ENCODE data around the gene MAP2K6.

MAP2K6 gene

DNA sequence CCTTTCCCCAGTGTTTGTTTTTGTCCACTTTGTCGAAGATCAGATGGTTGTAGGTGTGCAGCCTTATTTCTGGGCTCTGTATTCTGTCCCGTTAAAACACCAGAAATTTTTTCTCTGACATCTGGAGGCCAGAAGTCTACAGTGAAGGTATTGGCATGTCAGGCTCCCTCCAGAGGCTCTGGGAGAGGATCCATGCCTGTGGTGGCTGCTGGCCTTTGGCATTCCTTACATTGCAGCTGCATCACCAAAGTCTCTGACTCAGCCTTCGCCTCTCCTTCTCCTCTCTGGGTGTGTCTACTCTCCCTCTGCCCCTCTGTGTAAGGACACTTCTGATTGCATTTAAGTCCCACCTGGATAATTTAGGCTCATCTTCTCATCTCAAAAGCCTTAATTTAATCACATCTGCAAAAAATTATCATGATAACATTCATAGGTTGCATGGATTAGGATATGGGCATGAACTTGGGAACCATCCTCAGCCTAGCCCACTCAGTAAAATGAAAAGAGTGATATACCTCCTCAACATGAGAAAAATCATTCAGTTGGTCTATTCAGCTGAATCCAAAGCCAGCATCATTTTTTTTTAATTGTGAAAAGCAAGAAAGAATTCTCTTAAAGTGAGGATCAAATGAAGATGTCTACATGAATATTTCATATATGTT, 78.0 kb downstream of the MAP2K6 start:
- DNase-seq (ENCODE audit: low read depth), result peak; percentile 81

DNA sequence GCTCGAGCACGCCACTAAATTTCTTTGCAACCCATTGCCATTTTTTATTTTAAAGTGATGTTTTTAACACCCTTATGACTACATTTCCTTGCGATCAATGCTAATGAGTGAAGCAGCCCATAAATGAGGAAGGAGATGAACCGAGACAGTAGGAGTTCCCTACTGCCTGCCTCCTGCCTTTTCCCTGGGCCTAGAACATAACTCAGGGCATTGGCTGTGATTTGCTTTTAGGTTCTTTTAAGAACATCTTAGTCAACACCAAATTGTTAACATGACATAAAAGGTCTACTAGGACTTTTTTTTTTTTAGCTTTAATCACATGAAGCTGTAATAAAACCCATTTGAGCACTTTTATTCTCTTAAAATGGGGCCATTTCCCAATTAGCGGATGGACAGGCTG, 81.3 kb downstream of the MAP2K6 start:
- DNase-seq (ENCODE audit: low read depth), result no peak

DNA sequence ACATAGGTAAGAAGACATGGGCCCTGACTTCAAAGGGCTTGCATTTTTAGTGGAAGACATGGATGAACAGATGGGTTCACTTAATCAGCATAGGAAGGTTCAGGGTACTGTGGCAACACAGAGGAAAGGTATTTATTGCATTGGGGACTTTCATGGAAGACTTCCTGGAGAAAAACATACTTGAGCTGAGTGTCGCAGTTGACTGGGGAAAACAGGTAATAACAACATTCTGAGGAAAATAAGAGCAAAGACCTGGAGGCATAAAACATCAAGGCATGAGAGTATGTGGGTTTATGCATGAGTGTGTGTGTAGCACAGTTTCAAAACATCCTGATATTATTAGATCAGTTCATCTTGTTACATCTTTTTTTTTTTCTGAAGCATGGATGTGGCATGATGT, 82.7 kb downstream of the MAP2K6 start:
- no peak for DNase-seq (ENCODE audit: low read depth)

DNA sequence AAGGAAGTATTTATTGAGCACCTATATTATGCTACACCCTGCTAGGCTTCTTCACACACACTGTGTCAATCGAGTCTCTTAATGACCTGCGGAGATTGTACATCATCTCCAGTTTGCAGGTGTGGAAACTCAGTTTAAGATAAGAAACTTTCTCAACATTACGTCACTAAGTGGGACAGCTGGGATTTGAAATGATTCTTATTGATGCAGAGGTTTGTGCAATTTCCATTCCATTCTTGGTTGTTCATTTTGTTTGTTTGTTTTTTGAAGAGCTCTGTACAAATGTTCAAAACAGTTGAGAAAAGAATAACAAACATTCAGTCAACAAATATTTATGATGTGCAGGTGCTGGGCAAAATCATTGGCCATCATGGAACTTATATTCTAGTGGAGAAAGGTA, 84.8 kb downstream of the MAP2K6 start:
- no peak for DNase-seq (ENCODE audit: low read depth)

DNA sequence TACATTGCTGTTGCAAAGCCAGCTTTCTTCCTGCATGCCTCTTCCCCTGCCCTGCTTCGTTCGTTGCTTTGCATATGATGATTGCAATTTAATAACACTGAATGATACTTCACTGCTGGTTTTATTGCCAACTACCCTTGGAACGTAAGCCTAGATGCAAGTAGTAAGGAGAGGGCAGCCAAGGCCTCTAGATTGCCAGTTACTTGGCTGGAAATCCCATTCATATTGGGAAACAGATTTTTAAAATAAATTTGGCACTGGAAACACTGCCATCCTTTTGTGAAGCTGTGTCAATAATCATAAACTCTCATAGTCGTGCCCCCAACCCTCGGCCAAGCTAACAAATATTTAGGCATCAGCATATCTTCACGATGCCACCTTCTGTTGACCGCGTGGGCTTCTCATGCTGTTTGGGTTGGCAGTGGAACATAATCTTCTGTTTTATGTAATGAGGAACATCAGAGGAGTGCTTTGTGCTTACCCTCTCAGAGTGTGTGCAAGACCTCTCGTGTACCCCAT, 86.5 kb downstream of the MAP2K6 start:
- no peak for DNase-seq (ENCODE audit: low read depth)

DNA sequence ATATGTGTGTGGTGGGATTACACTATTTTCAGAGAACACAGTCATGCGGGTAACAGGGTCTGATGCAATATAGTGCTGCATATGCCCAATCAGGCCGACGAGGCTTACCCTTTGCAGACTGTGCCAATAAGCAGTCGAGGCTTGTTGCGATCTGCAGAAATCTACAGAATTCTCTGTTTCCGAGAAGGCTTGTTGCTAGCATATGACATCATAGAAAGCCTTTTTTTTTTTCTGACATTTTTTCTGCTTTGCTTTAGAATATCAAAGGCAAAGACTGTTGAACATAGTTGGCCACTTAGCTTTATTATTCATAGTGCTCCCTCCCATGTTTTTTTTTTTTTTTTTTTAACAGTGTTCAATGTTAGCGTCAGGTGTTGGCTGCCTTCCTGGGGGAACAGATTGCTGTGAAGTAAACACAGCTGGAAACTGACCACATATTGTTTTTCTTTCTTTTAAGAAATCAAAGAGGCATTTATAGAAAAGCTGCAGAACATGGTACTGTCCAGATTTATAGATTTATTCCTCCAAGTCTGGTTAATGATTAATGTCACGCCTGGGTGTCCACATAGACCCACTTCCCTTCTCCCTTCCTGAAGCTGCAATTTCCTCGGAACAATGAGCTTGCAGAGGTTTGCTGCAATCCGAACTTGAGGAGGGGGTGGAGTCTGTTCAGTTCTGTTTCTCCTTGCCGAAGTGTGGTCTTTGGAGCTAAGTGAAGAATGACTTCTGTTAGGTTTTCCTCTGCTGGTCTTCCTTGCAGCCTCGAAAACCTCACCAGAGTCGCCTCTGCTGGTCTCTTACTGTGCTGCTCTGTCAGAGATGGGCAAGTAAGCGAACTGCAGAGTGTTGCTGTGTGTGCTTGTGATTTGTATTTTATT, 87.3 kb downstream of the MAP2K6 start:
- DNase-seq (ENCODE audit: low read depth), result no peak

DNA sequence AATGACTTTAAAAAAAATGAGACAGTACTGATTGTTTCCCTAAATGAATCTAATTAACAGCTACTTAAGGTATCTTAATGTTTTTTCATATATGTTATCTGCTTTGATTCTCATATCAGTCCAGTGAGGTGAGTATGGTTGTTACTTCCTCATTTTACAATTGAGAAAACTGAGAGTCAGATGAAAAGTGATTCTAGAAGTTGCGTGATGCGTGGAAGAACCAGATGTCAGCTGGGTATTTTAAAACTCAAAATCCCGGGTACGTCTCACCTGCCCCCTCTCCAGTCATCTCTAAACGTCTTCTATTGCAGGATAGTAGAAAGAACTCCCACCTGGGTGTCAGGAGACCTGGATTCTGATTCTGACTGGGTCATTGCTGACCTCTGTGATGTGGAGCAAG, 89.2 kb downstream of the MAP2K6 start:
- DNase-seq (ENCODE audit: low read depth), result no peak

DNA sequence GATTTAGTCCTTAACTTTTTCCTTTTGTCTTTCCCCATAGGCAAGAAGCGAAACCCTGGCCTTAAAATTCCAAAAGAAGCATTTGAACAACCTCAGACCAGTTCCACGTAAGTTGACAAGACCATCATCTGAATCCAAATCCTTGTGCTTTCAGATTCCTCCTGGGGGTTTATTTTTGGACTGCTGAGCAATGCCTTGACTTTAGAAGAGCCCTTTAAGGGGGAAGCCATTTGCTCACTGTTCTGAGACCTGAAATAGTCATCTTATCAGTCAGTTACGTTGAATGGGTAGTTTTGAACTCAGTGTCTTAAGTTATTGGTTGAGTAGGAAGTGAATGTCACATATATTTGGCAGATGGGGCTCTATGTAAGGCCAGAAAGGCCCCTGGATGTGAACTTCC, 91.2 kb downstream of the MAP2K6 start:
- DNase-seq (ENCODE audit: low read depth), result no peak

DNA sequence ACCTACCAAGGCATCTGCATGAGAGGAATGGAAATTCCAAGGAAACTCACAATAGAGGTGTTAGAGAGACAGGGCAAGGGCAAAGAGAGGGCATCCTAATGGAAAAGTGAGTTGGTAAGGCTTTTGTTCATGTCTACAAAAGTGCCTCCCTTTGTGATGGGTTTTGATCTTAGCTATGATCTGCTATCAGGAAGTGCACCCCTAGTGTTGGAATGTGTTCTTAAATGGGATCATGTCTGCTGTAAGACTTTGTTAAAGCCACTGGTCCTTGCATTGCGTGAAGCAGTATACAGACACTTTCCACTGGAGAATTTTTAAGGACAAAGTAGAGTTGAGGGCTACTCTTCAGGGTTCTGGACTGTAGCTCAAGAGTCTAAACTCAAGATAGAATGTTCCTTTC, 92.0 kb downstream of the MAP2K6 start:
- DNase-seq (ENCODE audit: low read depth), result no peak

DNA sequence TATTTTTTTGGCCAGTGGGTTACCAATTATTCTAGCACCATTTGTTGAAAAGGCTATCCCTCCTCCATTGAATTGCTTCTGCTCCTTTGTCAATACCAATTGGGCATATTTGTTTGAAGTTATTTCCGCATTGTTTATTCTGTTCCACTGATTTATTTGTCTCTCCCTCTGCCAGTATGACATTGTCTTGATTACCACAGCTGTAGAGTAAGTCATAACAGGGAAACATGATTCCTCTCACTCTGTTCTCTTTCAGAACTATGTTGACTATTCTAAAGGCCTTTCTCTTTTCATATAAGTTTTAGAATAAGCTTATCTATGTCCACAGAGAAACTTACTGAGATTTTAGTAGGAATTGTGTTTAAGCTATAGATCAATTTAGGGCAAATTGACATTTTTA, 94.3 kb downstream of the MAP2K6 start:
- DNase-seq (ENCODE audit: low read depth), result no peak

DNA sequence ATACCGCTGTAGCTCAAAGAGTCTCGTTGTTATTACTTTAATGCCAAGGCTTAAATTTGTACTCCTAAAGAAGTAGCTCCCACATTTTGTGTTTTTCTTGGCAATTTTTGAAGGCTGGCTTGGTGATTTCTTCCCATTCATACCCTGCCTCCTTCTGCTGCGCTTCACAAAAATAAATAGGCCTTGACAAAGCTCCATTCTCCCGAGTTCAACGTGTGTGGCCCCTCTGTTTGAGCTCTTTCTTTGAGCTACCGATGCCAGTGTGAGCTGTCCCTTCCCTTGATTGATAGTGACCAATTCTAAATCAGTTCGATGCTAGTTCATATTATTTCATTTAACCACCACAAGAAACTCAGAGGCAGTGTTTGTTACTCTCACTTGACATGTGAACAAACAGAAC, 96.8 kb downstream of the MAP2K6 start:
- no peak for DNase-seq (ENCODE audit: low read depth)

DNA sequence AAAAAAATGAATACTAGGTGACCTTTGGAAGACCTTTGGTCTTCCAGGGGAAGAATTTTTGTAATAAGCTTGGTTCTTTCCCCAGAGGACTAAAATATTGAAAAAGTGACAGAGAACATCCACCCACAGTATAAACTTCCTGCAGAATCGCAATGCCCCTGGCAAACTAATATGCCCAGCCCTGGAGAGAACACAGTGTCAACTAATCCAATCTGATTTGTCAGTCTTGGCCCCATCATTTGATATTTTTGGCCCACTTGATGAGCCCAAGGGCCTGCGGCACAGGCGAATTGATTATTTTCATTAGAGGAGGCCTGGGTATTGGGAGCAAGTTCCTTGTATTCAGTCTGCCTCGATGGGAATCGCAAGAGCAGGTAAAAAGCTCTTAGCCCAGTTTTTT, 98.4 kb downstream of the MAP2K6 start:
- no peak for DNase-seq (ENCODE audit: low read depth)

DNA sequence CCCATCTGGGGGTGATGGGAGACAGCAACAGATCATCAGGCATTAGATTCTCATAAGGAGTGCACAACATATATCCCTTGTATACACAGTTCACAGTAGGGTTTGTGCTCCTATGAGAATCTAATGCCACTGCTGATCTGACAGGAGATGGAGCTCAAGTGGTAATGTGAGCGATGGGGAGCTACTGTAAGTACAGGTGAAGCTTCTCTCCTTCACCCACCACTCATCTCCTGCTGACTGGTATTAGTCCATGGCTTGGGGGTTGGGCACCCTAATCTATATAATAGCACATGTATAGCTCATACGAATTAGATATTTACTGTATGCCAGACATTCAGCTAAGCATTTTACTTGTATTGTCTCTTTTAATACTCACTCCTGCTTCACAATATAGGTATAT, 101.7 kb downstream of the MAP2K6 start:
- no peak for DNase-seq (ENCODE audit: low read depth)

DNA sequence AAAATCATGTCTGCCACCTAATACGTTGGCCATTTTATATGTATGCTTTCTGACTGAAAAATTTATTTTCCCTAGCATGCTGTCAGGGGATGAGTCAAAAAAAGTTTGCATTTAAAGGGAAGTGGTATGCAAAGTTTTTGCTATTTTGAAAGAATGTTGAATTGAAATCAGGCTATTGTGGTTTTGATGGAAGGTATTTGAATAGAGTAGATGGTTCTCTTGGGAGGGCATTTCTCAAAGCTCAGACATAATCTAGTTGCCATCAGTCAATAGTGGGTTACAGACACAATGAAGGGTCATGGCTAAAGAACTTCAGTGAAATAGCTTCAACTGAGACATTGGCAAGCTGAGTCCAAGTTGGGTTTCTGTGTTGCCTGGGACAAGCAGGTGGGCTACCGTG, 102.4 kb downstream of the MAP2K6 start:
- no peak for DNase-seq (ENCODE audit: low read depth)

DNA sequence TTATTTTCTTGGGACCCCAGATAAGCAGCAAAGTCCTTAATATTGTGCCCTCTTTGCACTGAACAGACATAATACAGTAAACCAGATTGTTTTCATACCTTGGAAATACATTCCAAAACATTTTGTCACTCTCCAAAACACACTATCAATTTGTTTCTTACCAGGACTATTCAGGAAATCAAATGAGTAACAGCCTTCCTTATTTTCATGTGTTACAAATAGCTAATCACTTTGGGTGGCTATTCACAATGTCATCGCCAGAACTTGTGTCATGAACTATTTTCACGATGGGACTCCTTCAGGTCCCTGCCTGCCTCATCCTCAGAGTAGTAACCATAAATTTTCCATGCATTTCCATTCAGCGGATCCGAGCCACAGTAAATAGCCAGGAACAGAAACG, 104.5 kb downstream of the MAP2K6 start:
- no peak for DNase-seq (ENCODE audit: low read depth)

DNA sequence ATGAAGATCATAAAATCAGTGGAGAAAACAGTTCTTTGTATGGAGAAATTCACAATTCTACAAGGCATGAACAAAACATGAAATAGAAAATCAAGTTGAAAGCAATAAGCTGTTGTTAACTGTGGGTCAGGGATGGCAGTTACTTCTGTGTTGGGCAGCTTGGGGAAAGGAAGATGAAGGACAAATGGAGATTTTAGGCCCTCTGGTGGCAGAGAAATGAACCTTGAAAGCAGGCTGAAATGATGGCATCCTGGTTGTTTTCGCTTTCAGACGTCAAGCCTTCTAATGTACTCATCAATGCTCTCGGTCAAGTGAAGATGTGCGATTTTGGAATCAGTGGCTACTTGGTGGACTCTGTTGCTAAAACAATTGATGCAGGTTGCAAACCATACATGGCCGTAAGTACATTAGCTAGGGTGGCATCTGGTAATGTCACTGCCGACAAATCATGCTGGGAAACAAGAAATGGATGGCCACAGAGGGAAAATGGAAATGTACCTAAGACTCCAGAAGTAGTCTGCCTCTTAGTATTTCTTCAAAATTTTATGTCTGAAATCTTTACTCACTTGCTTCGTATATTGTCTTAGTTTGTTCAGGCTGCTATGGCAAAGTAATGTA, 108.9 kb downstream of the MAP2K6 start:
- peak; percentile 39 for DNase-seq (ENCODE audit: low read depth)

DNA sequence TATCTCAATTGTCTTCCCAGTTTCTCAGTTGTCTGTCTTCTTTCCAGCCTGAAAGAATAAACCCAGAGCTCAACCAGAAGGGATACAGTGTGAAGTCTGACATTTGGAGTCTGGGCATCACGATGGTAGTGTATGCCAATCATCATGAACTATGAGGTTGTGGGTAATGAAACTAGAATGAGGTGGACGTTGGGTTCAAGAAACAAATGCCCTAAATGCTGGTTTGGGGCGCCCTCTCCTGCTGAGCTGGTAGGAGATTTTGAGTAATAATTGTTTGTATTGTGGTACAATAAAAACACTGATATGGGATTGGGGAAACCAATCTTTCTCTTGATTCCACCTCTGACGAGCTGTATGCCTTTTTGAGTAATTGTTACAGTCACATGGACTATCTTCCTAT, 110.4 kb downstream of the MAP2K6 start:
- no peak for DNase-seq (ENCODE audit: low read depth)

DNA sequence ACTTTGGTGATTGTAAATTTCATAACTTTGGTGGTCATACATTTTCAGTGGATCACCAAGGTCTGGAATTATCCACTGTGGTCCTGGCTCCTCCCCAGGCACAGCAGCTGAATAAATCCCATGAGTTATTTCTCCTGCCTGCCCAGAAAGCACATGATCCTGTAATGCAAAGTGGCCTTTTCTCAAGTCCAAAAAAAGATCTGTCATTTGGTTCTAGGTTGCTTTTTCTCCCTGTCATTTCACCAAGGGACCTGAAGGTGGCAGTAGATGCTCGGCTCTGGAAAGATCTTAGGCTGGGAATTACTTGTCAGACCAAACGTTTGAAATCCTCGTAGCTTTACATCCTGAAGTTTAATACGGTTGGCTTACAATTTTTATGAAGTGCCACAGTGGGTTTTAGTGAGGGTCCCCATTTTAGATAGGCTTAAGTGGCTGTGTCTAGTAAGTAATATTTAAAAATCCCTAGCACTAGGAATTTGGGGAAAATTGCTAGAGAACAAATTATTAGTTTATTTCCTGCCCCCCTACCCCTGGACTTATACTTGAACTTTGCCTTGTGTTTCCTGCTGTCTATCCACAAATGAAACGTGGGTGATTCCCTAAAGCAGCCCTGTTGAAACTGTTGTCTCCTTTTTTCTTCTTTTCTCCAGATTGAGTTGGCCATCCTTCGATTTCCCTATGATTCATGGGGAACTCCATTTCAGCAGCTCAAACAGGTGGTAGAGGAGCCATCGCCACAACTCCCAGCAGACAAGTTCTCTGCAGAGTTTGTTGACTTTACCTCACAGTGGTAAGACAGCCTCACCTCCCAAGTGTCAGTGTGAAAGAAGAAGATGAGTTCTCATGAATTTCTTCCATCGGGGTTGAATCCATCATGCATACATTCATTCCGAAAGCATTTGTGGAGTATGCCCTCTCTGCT, 111.7 kb downstream of the MAP2K6 start:
- DNase-seq (ENCODE audit: low read depth), result peak; percentile 47

DNA sequence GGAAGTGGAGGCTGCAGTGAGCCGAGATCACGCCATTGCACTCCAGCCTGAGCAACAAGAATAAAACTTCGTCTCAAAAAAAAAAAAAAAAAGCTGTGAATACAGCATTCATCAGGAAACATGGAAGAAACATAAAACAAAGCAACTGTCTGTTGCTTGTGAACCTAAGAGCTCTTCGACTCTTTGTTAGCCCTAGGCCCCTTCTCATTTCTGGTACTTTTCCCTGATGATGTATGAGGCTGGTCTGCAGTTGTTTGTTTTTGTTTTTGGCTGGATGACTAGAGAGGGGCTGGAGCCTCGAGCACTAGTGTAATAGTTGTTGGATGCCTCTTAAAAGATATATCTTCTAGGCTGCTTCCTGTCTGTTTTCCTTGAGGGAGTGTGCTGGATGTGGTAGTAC, 113.5 kb downstream of the MAP2K6 start:
- DNase-seq (ENCODE audit: low read depth), result no peak

DNA sequence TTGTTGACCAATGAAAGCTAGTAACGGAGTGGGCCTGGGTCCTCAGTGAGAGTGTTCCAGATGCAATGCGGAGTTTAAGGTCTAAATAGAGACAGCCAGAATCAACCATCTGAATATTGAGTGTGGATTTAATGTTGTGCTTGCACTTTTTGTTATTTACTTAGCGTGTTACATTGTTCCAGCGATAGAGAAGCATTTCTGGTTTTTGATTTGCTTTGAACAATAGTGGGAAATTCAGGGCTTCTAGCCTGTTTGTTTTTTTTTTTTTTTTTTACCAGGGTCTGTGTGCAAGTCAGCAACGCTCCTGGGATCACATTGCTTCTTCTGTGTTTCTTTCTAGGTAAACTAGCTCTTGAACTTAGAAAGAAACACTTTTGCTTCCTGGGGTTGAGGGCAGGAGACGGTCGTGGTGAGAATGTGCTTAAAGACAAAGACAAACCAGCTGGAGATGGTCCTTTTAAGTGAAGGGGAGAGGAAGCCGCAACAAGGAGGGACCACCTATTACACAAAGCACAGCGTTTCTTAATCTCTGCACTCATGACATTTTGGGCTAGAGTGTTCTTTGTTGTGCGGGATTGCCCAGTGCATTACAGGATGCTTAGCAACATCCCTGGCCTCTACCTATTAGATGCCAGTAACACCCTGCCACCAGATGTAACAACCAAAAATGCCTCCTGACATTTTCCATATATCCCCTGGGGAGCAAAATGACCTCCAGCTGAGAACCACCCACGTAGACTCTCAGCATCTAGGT, 119.2 kb downstream of the MAP2K6 start:
- DNase-seq (ENCODE audit: low read depth), result no peak

DNA sequence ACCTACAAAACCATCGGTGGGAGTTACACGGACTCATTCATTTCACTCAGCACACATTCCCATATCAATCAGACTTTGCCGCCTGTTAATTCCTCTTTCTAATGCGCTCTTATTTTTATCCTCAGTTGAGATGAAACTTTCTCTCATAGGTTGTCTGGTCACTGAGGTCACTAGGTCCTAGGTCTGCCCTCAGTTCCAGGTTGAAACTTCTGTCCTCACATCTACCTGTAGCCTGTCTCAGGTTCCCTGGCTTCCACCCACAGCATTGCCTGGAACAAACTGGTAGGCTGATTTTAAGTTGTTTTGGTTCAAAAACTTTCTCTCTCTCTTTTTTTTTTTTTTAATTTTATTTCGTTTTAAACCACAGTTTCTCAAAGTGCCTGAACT, 119.7 kb downstream of the MAP2K6 start:
- no peak for DNase-seq (ENCODE audit: low read depth)

Measured in HS-5 (cell line).